H9 (cell line): ENCODE measurements around the gene CRYGN. TPM values are rescaled to one million over a fixed set of nuclear protein-coding genes. Genes with fewer than 3 reads are reported as not detected.

Experiments
- DNase-seq: peaks from one replicate; pipeline ENCODE4 v3.0.0-alpha.2; 2017
- H2AFZ ChIP-seq: one replicate; pipeline ENCODE4 v1.6.1; 2013; ENCODE audit warnings: mild to moderate bottlenecking, low read length, control low read depth, moderate library complexity
- H2AK5ac ChIP-seq: 2 replicates; pipeline ENCODE4 v1.6.1; 2013; ENCODE audit warnings: low read length, control low read depth, mixed read lengths; ENCODE audit not compliant: insufficient read length
- H2BK120ac ChIP-seq: one replicate; pipeline ENCODE4 v1.6.1; 2013; ENCODE audit warnings: low read depth, mild to moderate bottlenecking, low read length, control low read depth, inconsistent platforms; ENCODE audit not compliant: poor library complexity, severe bottlenecking
- H2BK12ac ChIP-seq: 2 replicates; pipeline ENCODE4 v1.6.1; 2013; ENCODE audit warnings: low read length, control low read depth, mixed read lengths, low read depth; ENCODE audit not compliant: insufficient read length
- H2BK15ac ChIP-seq: 2 replicates; pipeline ENCODE4 v1.6.1; 2013; ENCODE audit warnings: low read depth, low read length, control low read depth
- H2BK20ac ChIP-seq: one replicate; pipeline ENCODE4 v1.6.1; 2013; ENCODE audit warnings: low read depth, mild to moderate bottlenecking, low read length, control low read depth, inconsistent platforms; ENCODE audit not compliant: poor library complexity, severe bottlenecking
- H2BK5ac ChIP-seq: 2 replicates; pipeline ENCODE4 v1.6.1; 2013; ENCODE audit warnings: low read length, control low read depth, mixed read lengths; ENCODE audit not compliant: insufficient read length
- H3K14ac ChIP-seq: 2 replicates; pipeline ENCODE4 v1.6.1; 2013; ENCODE audit warnings: low read length, control low read depth; ENCODE audit not compliant: insufficient read depth
- H3K18ac ChIP-seq: 2 replicates; pipeline ENCODE4 v1.6.1; 2013; ENCODE audit warnings: low read depth, mild to moderate bottlenecking, mixed read lengths, low read length, control low read depth; ENCODE audit not compliant: insufficient read length
- H3K23ac ChIP-seq: 2 replicates; pipeline ENCODE4 v1.6.1; 2013; ENCODE audit warnings: low read length, control low read depth, mixed read lengths, low read depth; ENCODE audit not compliant: insufficient read length
- H3K23me2 ChIP-seq: 2 replicates; pipeline ENCODE4 v1.6.1; 2013; ENCODE audit warnings: low read depth, mild to moderate bottlenecking, mixed read lengths, low read length, control low read depth; ENCODE audit not compliant: insufficient read length, poor library complexity, severe bottlenecking
- H3K27ac ChIP-seq: 2 replicates; pipeline ENCODE4 v1.5.1; 2013; ENCODE audit warnings: low read length, control low read depth, mixed read lengths, low read depth; ENCODE audit not compliant: insufficient read length
- H3K27me3 ChIP-seq: 2 replicates; pipeline ENCODE4 v1.6.1; 2013; ENCODE audit warnings: low read length, control low read depth, inconsistent platforms; ENCODE audit not compliant: insufficient read depth
- H3K4ac ChIP-seq: 2 replicates; pipeline ENCODE4 v1.6.1; 2013; ENCODE audit warnings: low read depth, mild to moderate bottlenecking, control low read depth, inconsistent platforms, low read length, moderate library complexity
- H3K4me1 ChIP-seq: 2 replicates; pipeline ENCODE4 v1.6.1; 2013; ENCODE audit warnings: low read length, control low read depth, inconsistent platforms; ENCODE audit not compliant: insufficient read depth
- H3K4me2 ChIP-seq: 2 replicates; pipeline ENCODE4 v1.6.1; 2013; ENCODE audit warnings: low read length, control low read depth, mixed read lengths; ENCODE audit not compliant: insufficient read length, insufficient read depth
- H3K56ac ChIP-seq: 2 replicates; pipeline ENCODE4 v1.6.1; 2013; ENCODE audit warnings: low read depth, mild to moderate bottlenecking, mixed read lengths, low read length, control low read depth; ENCODE audit not compliant: insufficient read length
- H3K79me1 ChIP-seq: 2 replicates; pipeline ENCODE4 v1.6.1; 2013; ENCODE audit warnings: low read depth, mild to moderate bottlenecking, moderate library complexity, low read length, control low read depth, inconsistent platforms; ENCODE audit not compliant: insufficient read depth, poor library complexity, severe bottlenecking
- H3K79me2 ChIP-seq: 2 replicates; pipeline ENCODE4 v1.6.1; 2013; ENCODE audit warnings: low read length, control low read depth, inconsistent platforms; ENCODE audit not compliant: insufficient read depth
- H3K9ac ChIP-seq: 2 replicates; pipeline ENCODE4 v1.6.1; 2013; ENCODE audit warnings: low read length, control low read depth, mixed read lengths; ENCODE audit not compliant: insufficient read length; ENCODE audit errors: extremely low read depth
- H3K9me3 ChIP-seq: one replicate; pipeline ENCODE4 v1.6.1; 2013; ENCODE audit warnings: low read depth, low read length, inconsistent platforms; ENCODE audit not compliant: control insufficient read depth
- H3T11ph ChIP-seq: one replicate; pipeline ENCODE4 v1.6.1; 2013; ENCODE audit warnings: mild to moderate bottlenecking, low read length, control low read depth, inconsistent platforms
- H4K20me1 ChIP-seq: one replicate; pipeline ENCODE4 v1.6.1; 2013; ENCODE audit not compliant: control insufficient read depth, insufficient read length, insufficient read depth
- H4K5ac ChIP-seq: 2 replicates; pipeline ENCODE4 v1.6.1; 2013; ENCODE audit warnings: low read depth, mild to moderate bottlenecking, mixed read lengths, low read length, control low read depth; ENCODE audit not compliant: insufficient read length
- H4K8ac ChIP-seq: replicated peaks from 2 replicates; pipeline ENCODE4 v1.6.1; 2013; ENCODE audit warnings: low read length, control low read depth, mixed read lengths, low read depth; ENCODE audit not compliant: insufficient read length
- H4K91ac ChIP-seq: 2 replicates; pipeline ENCODE4 v1.6.1; 2013; ENCODE audit warnings: low read depth, mild to moderate bottlenecking, moderate library complexity, mixed read lengths, low read length, control low read depth; ENCODE audit not compliant: insufficient read length
- H3K27ac Mint-ChIP-seq, 3 experiments: 2 replicates in 2 of 3; 3 replicates in 1 of 3; pipeline ENCODE4 v1.8.0; 2020 to 2021; ENCODE audit warnings: mixed read lengths in 3 of 3, mild to moderate bottlenecking in 1 of 3, moderate library complexity in 1 of 3
- H3K27me3 Mint-ChIP-seq: 2 replicates; pipeline ENCODE4 v1.8.0; 2021; ENCODE audit warnings: low read depth, mild to moderate bottlenecking, moderate library complexity, mixed read lengths
- H3K36me3 Mint-ChIP-seq, 3 experiments: 2 replicates in 2 of 3; 3 replicates in 1 of 3; pipeline ENCODE4 v1.8.0; 2020 to 2021; ENCODE audit warnings: low read depth in 3 of 3, mixed read lengths in 3 of 3; ENCODE audit not compliant: insufficient read depth in 1 of 3
- H3K4me1 Mint-ChIP-seq, 2 experiments: 2 replicates each; pipeline ENCODE4 v1.8.0; 2020; ENCODE audit warnings: mixed read lengths in 2 of 2
- H3K4me3 Mint-ChIP-seq, 2 experiments: 2 replicates in 1 of 2; 3 replicates in 1 of 2; pipeline ENCODE4 v1.8.0; 2020 to 2021; ENCODE audit warnings: mild to moderate bottlenecking in 2 of 2, mixed read lengths in 2 of 2, moderate library complexity in 1 of 2
- H3K9me3 Mint-ChIP-seq, 2 experiments: 2 replicates in 1 of 2; 3 replicates in 1 of 2; pipeline ENCODE4 v1.8.0; 2020; ENCODE audit warnings: mild to moderate bottlenecking in 2 of 2, mixed read lengths in 2 of 2, moderate library complexity in 1 of 2
- CTCF ChIP-seq: fragments of 200-600 bp; sonication (generic); conservative IDR thresholded peaks from 3 replicates; pipeline ENCODE4 v1.8.0; 2021; ENCODE audit warnings: antibody characterized with exemption, mild to moderate bottlenecking
- WGBS: extraction: QIAGEN DNeasy Blood & Tissue Kit; methylation state at CpG from one replicate; pipeline ENCODE4 v1.1.7; 2013; ENCODE audit warnings: missing lambda C conversion rate, low lambda C conversion rate, mixed read lengths; ENCODE audit not compliant: insufficient read length; ENCODE audit errors: extremely low coverage; 5-methylcytosine and 5-hydroxymethylcytosine counted together
- total RNA-seq: library from RNA; stranded (reverse); gene quantifications from 2 replicates; pipeline ENCODE4 v1.2.1, GENCODE V29; 2021

The CRYGN gene
- total RNA-seq, 1 experiment from 2014 or later, result 1.8 TPM

DNA sequence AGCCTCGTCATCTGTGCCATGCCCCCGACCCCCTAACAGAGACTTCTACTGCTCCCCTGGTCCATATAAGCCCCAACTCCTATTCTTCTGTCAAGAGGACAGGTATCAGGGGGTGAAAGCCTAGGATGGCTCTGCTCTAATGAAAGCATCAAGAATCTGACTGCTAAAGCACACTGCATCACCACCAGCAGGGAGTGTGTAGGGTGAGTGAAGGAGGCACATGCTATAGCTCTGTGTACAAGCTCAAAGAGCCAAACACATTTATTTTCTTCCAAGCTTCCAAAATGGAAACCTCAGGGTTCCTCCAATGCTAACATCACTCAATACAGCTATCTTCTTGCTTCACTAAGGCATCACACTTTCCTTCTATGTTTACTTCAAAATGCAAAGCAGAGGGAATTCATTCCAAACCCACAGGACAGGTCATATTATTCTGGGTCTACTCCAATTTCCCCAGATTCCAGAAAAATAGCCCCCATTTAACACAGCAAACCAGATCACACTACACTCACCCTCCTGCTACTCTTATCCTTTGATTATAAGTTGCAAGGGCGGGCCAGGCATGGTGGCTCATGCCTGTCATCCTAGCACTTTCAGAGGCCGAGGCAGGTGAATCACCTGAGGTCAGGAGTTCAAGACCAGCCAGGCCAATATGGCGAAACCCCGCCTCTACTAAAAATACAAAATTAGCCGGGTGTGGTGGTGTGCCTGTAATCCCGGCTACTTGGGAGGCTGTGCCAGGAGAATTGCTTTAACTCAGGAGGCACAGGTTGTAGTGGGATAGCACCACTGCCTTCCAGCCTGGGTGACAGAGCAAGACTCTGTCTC lies 43.2 kb upstream of the CRYGN start:
- H3K9me3 Mint-ChIP-seq, result no peaks in the 10 kb centered on the region
- Histone ChIP-seq H3K27me3 (no peaks in the 10 kb centered on the region), H3T11ph (no peak overlapping the region), H3K79me2 (peaks cover 7% of the 10 kb centered on the region; the same call in 1 of the 2 replicates), H2AFZ (no peak overlapping the region), H2BK12ac (no peak overlapping the region), H3K56ac (no peak overlapping the region), H2BK15ac (no peak overlapping the region), H3K23me2 (no peaks in the 10 kb centered on the region), H2AK5ac (no peak overlapping the region), H2BK5ac (no peak overlapping the region), H3K79me1 (peaks cover 2% of the 10 kb centered on the region), H2BK20ac (no peak overlapping the region), H4K8ac (no peak overlapping the region), H4K20me1 (no peaks in the 10 kb centered on the region), H3K18ac (no peak overlapping the region), H3K23ac (no peak overlapping the region), H2BK120ac (no peak overlapping the region), H4K91ac (no peak overlapping the region), H3K9ac (no peak overlapping the region), H3K4ac (no peak overlapping the region), H3K4me2 (no peak overlapping the region), H3K9me3 (no peaks in the 10 kb centered on the region), H3K4me1 (no peaks in the 10 kb centered on the region), H3K14ac (no peak overlapping the region), H3K27ac (no peak overlapping the region), H4K5ac (no peak overlapping the region)
- peaks cover 25 to 68% (median 65%) of the 10 kb centered on the region in 3 experiments; a peak in 6 of 7 replicates for H3K36me3 Mint-ChIP-seq
- no peak for TF ChIP-seq CTCF
- peak overlapping the region in 1 of 3 experiments; percentile 25; a peak in 3 of 7 replicates for H3K27ac Mint-ChIP-seq
- H3K4me1 Mint-ChIP-seq, result peaks cover 13% of the 10 kb centered on the region in 2 experiments
- no CpG with 5 or more reads among the region's 8 CpGs for WGBS
- H3K27me3 Mint-ChIP-seq, result no peaks in the 10 kb centered on the region
- H3K4me3 Mint-ChIP-seq, result no peak overlapping the region
- no peak for DNase-seq
